Fibroblast of the aortic adventitia (primary cell): ENCODE measurements around the gene ACOT8. TPM values are rescaled to one million over a fixed set of nuclear protein-coding genes. Genes with fewer than 3 reads are reported as not detected.

Experiments
- DNase-seq: peaks from one replicate; pipeline ENCODE4 v3.0.0-alpha.2; 2010; ENCODE audit warnings: low read depth
- H3K4me3 ChIP-seq: 2 replicates; pipeline ENCODE4 v1.5.1; 2011; ENCODE audit warnings: low read depth, mild to moderate bottlenecking, control low read depth, low read length, moderate library complexity
- total RNA-seq: library from RNA; depleted of rRNA; stranded (reverse); fragments of >200 nt; gene quantifications from 2 replicates; pipeline ENCODE4 v1.2.3, GENCODE V29; 2012; ENCODE audit warnings: low replicate concordance
- TF ChIP-seq, protein P1 (sequence below): IDR thresholded peaks from 2 replicates; pipeline ENCODE4 v1.5.1; 2011; ENCODE audit warnings: mild to moderate bottlenecking, low read length, control low read depth, inconsistent platforms; ENCODE audit not compliant: insufficient read depth

ACOT8 gene
- total RNA-seq, 1 donor, result 25.8 TPM

DNA sequence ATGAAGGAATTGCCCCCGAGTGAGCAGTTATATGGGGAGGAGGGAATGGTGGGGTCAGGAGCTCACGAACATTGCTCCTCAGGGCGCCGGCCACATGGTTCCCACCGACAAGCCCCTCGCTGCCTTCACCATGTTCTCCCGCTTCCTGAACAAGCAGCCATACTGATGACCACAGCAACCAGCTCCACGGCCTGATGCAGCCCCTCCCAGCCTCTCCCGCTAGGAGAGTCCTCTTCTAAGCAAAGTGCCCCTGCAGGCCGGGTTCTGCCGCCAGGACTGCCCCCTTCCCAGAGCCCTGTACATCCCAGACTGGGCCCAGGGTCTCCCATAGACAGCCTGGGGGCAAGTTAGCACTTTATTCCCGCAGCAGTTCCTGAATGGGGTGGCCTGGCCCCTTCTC lies 41.1 kb upstream of the ACOT8 start:
- no peak for DNase-seq
- TF ChIP-seq, protein P1, sequence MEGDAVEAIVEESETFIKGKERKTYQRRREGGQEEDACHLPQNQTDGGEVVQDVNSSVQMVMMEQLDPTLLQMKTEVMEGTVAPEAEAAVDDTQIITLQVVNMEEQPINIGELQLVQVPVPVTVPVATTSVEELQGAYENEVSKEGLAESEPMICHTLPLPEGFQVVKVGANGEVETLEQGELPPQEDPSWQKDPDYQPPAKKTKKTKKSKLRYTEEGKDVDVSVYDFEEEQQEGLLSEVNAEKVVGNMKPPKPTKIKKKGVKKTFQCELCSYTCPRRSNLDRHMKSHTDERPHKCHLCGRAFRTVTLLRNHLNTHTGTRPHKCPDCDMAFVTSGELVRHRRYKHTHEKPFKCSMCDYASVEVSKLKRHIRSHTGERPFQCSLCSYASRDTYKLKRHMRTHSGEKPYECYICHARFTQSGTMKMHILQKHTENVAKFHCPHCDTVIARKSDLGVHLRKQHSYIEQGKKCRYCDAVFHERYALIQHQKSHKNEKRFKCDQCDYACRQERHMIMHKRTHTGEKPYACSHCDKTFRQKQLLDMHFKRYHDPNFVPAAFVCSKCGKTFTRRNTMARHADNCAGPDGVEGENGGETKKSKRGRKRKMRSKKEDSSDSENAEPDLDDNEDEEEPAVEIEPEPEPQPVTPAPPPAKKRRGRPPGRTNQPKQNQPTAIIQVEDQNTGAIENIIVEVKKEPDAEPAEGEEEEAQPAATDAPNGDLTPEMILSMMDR, result no peak
- no peak overlapping the region for H3K4me3 ChIP-seq

DNA sequence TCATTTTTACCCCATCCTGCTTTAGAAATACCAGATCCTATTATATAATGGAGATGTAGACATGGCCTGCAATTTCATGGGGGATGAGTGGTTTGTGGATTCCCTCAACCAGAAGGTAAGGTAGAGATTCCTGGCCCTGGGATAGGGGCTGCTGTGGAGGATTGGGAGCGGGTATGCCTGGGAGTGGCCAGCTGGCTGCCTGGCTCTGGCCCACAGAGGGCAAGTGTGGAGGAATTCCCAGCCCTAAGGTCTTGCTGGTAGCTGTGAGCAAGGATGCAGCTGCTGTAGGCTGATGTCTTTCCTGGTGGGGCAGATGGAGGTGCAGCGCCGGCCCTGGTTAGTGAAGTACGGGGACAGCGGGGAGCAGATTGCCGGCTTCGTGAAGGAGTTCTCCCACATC lies 40.5 kb upstream of the ACOT8 start:
- DNase-seq, result no peak
- no peak overlapping the region for H3K4me3 ChIP-seq
- TF ChIP-seq, protein P1, result no peak

DNA sequence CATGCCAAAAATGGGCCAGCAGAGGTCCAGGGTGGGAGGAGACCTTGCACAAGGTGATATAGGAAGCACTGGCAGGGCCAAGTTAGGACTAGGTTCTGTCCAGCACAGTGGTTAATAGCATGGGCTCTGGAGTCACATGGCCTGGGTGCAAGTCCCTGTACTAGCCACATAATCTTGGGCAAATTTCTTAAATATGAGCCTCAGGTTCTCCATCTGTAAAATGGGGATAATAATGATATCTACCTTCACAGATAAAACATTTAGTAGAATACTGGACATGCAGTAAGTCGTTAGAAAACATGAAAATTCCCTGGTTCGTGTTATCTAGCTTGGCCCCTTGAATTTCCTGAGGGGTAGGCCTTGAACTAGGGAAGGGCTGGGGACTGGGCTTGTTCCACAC lies 40.1 kb upstream of the ACOT8 start:
- TF ChIP-seq, protein P1, result no peak
- H3K4me3 ChIP-seq, result no peak overlapping the region

DNA sequence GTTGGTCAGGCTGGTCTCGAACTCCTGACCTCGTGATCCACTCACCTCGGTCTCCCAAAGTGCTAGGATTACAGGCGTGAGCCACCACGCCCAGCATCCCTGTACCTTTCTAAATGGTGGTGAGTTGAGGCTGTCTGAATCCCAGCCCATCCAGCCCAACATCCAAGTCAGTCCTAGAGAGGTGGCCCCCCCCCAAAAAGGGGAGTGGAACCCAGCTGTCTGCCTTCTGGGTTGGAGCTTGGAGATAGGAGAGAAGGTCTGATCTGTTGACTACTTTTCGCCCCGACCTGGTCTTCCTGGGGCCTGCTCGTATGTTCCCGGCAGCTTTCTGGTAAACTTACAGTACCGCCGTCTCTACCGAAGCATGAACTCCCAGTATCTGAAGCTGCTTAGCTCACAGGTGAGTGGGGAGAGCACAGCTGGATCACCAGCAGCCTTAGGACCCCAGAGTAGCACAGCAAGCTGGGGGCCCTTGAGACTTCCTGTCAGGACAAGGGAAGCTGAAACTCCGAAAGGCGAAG lies 39.5 kb upstream of the ACOT8 start:
- H3K4me3 ChIP-seq, result no peak overlapping the region
- no peak for DNase-seq
- TF ChIP-seq, protein P1, result no peak

More for the DNA sequence above, 40.1 kb upstream of the ACOT8 start:
- no peak for DNase-seq

DNA sequence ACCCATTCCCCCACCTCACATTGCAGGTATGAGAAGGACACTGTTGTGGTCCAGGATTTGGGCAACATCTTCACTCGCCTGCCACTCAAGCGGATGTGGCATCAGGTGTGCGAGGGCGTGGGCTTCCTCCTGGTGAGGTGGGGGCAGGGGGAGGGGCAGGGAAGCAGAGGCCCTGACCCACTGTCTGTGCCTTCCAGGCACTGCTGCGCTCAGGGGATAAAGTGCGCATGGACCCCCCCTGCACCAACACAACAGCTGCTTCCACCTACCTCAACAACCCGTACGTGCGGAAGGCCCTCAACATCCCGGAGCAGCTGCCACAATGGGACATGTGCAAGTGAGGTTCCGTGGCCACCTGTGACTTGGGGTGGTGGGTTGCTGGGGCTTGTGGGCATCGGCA lies 37.6 kb upstream of the ACOT8 start:
- DNase-seq, result no peak
- TF ChIP-seq, protein P1, result no peak
- no peak overlapping the region for H3K4me3 ChIP-seq

DNA sequence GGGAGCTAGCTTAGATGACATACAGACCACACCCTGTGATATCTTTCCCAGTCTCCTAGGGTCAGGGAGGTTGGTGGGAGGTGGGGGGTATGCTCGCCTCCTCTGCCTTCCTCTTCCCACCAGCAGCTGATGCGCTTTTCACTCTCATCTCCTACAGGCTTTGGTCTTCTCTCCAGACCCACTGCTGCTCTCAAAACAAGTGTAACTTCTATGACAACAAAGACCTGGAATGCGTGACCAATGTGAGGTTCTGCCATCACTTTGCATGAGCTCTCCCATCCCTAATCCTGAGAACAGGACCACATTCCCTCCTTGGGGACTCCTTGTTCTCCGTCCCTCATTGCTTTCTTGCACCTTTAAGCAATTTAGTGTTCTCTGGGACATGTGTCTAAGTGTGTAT lies 36.6 kb upstream of the ACOT8 start:
- TF ChIP-seq, protein P1, result no peak
- no peak for DNase-seq
- H3K4me3 ChIP-seq, result no peak overlapping the region
